GM12878 (cell line): ENCODE measurements around the gene HBP1. TPM values are rescaled to one million over a fixed set of nuclear protein-coding genes. Genes with fewer than 3 reads are reported as not detected.

Experiments
- ATAC-seq: fragments of 200-7000 bp; cut with Tn5 transposase; 3 replicates; pipeline ENCODE4 v1.9.1; 2020; ENCODE audit warnings: mild to moderate bottlenecking, moderate library complexity
- BruUV-seq: library from RNA; stranded (reverse); fragments of 400-500 nt; replicated peaks from 2 replicates; lab custom pipeline; 2021; lab: Mats Ljungman, UMichigan
- CTCF ChIA-PET: fragments of 300-600 bp; sonication (Branson Sonifier 250); formaldehyde crosslinking; extraction: SDS; loops from one replicate; lab custom pipeline; 2021; ENCODE audit warnings: inconsistent platforms; lab: Yijun Ruan, JAX
- POLR2A ChIA-PET: fragments of 350-600 bp; formaldehyde crosslinking; extraction: SDS; loops from one replicate; lab custom pipeline; 2021; ENCODE audit warnings: inconsistent platforms; lab: Charles Lee
- RAD21 ChIA-PET: fragments of 300-600 bp; sonication (Branson Sonifier 250); formaldehyde crosslinking; loops from one replicate; lab custom pipeline; 2023; ENCODE audit warnings: antibody characterized with exemption; ENCODE audit not compliant: unreplicated experiment; lab: Charles Lee
- SMC1A ChIA-PET: fragments of 300-600 bp; sonication (Branson Sonifier 250); formaldehyde crosslinking; loops from one replicate; lab custom pipeline; 2023; ENCODE audit not compliant: unreplicated experiment, uncharacterized antibody; lab: Charles Lee
- DNase-seq: peaks from one replicate; pipeline ENCODE4 v3.0.0-alpha.2; 2011; ENCODE audit warnings: low read depth, low spot score
- FAIRE-seq: peaks from 3 replicates; lab custom pipeline; 2011; peaks lifted over from hg19 to GRCh38; lab: Jason Lieb, UNC
- H2AFZ ChIP-seq: 2 replicates; pipeline ENCODE4 v1.6.0; 2011; ENCODE audit warnings: low read depth, low read length, control low read depth; ENCODE audit not compliant: control insufficient read depth
- H3K27ac ChIP-seq: 2 replicates; pipeline ENCODE4 v1.5.1; 2011; ENCODE audit warnings: control low read depth; ENCODE audit not compliant: control insufficient read depth, insufficient read depth
- H3K27me3 ChIP-seq, 2 experiments: replicated peaks in 1 of 2; 2 replicates each; pipeline versions ENCODE4 v1.6.0 to v1.6.1; 2011; ENCODE audit warnings: low read length in 1 of 2; ENCODE audit not compliant: control insufficient read depth in 2 of 2, insufficient read depth in 2 of 2
- H3K36me3 ChIP-seq, 2 experiments: 2 replicates each; pipeline ENCODE4 v1.5.1; 2011; ENCODE audit warnings: low read length in 1 of 2; ENCODE audit not compliant: control insufficient read depth in 2 of 2, insufficient read depth in 2 of 2
- H3K4me1 ChIP-seq: 2 replicates; pipeline ENCODE4 v1.6.1; 2011; ENCODE audit warnings: mild to moderate bottlenecking, low read length, moderate library complexity, mixed read lengths; ENCODE audit not compliant: control insufficient read depth, insufficient read depth
- H3K4me2 ChIP-seq: 2 replicates; pipeline ENCODE4 v1.6.0; 2011; ENCODE audit warnings: control low read depth; ENCODE audit not compliant: control insufficient read depth, insufficient read depth
- H3K4me3 ChIP-seq: fragments of 200-600 bp; sonication (generic); 2 replicates; pipeline ENCODE4 v1.5.1; 2016
- H3K79me2 ChIP-seq: 2 replicates; pipeline ENCODE4 v1.6.0; 2011; ENCODE audit warnings: low read length; ENCODE audit not compliant: control insufficient read depth, insufficient read depth
- H3K9ac ChIP-seq: 2 replicates; pipeline ENCODE4 v1.8.0; 2011; ENCODE audit warnings: low read length, control low read depth, mixed read lengths; ENCODE audit not compliant: control insufficient read depth, insufficient read depth
- H3K9me3 ChIP-seq: replicated peaks from 3 replicates; pipeline ENCODE4 v1.5.1; 2011; ENCODE audit warnings: mild to moderate bottlenecking, low read length; ENCODE audit not compliant: control insufficient read depth, insufficient read depth
- H4K20me1 ChIP-seq: 2 replicates; pipeline ENCODE4 v1.6.0; 2011; ENCODE audit not compliant: control insufficient read depth, insufficient read depth
- EGR1 ChIP-seq, 2 experiments: IDR thresholded peaks; 1 replicate in 1 of 2; 2 replicates in 1 of 2; pipeline ENCODE4 v1.6.1; 2011 to 2012; ENCODE audit warnings: low read depth in 2 of 2, low read length in 2 of 2, borderline replicate concordance in 1 of 2, mild to moderate bottlenecking in 1 of 2, moderate library complexity in 1 of 2
- HCFC1 ChIP-seq: fragments of 150-350 bp; IDR thresholded peaks from 2 replicates; pipeline ENCODE4 v1.6.1; 2014; ENCODE audit warnings: low read length
- NBN ChIP-seq: fragments of 450-650 bp; IDR thresholded peaks from 2 replicates; pipeline ENCODE4 v1.6.1; 2016
- NFIC ChIP-seq: IDR thresholded peaks from 2 replicates; pipeline ENCODE4 v1.6.1; 2012; ENCODE audit warnings: low read depth, mild to moderate bottlenecking, inconsistent platforms, low read length, moderate library complexity
- NRF1 ChIP-seq: conservative IDR thresholded peaks from 2 replicates; pipeline ENCODE4 v1.6.1; 2011; ENCODE audit warnings: mild to moderate bottlenecking, low read depth, low read length, improper control_type of control experiment
- POLR2A ChIP-seq: IDR thresholded peaks from 2 replicates; pipeline ENCODE4 v1.6.1; 2011; ENCODE audit warnings: low read depth, mild to moderate bottlenecking, low read length
- SIX5 ChIP-seq: IDR thresholded peaks from 2 replicates; pipeline ENCODE4 v1.6.1; 2011; ENCODE audit warnings: mild to moderate bottlenecking, low read depth, low read length, moderate library complexity; ENCODE audit not compliant: severe bottlenecking
- SPI1 ChIP-seq: IDR thresholded peaks from 2 replicates; pipeline ENCODE4 v1.6.1; 2011; ENCODE audit warnings: low read depth, mild to moderate bottlenecking, low read length, moderate library complexity, borderline replicate concordance; ENCODE audit not compliant: insufficient read depth
- TAF1 ChIP-seq: IDR thresholded peaks from 2 replicates; pipeline ENCODE4 v1.6.1; 2011; ENCODE audit warnings: mild to moderate bottlenecking, low read depth, low read length, borderline replicate concordance
- ZBED1 ChIP-seq: IDR thresholded peaks from 2 replicates; pipeline ENCODE4 v1.6.1; 2016; ENCODE audit warnings: borderline replicate concordance
- WGBS: methylation state at CpG from one replicate; pipeline ENCODE4 v1.1.6; 2016; ENCODE audit warnings: low lambda C conversion rate; ENCODE audit not compliant: insufficient replicate concordance, insufficient coverage; ENCODE audit errors: missing lambda C conversion rate; 5-methylcytosine and 5-hydroxymethylcytosine counted together
- in situ Hi-C: fragments of 300-500 bp; cut with MboI; formaldehyde crosslinking; loops from 9 replicates; pipeline ENCODE4 v1.14.3; 2018; ENCODE audit warnings: mixed read lengths
- intact Hi-C: fragments of 100-400 bp; cut with micrococcal nuclease; formaldehyde crosslinking; loops from one replicate; pipeline ENCODE4 v1.14.2; 2022; ENCODE audit not compliant: unreplicated experiment
- polyA plus RNA-seq, 11 experiments: library from polyadenylated mRNA; depleted of rRNA in 4 of 11; unstranded in 6 of 11; stranded (reverse) in 5 of 11; fragments of >200 nt; fragmentation: Nextera tagmentation in 4 of 11; fragmentation: Illumina TruSeq in 1 of 11; extraction: Ambion mirVana in 4 of 11; extraction: Trizol in 1 of 11; gene quantifications; 1 replicate in 1 of 11; 2 replicates in 10 of 11; pipeline versions ENCODE4 v1.2.1 to v1.2.3, GENCODE V29; 2011 to 2016; ENCODE audit warnings: inconsistent platforms in 2 of 11, missing spikeins in 2 of 11, low read depth in 1 of 11
- total RNA-seq, 4 experiments: library from RNA; depleted of rRNA in 3 of 4; stranded (reverse); fragments of >200 nt in 3 of 4; fragmentation: Illumina TruSeq in 1 of 4; extraction: Trizol in 1 of 4; gene quantifications; 2 replicates each; pipeline versions ENCODE4 v1.2.1 to v1.2.3, GENCODE V29; 2013 to 2021
- TF ChIP-seq, protein P1 (sequence below): IDR thresholded peaks from 2 replicates; pipeline ENCODE4 v1.6.1; 2011; ENCODE audit warnings: borderline replicate concordance, low read depth, mild to moderate bottlenecking, moderate library complexity, mixed read lengths, low read length; ENCODE audit not compliant: insufficient read depth; ENCODE audit errors: extremely low read length
- TF ChIP-seq, protein P2 (sequence below): fragments of 450-650 bp; formaldehyde crosslinking; IDR thresholded peaks from 2 replicates; pipeline ENCODE4 v1.5.0; 2022; ENCODE audit warnings: mild to moderate bottlenecking, missing genetic modification characterization
- TF ChIP-seq, protein P3 (sequence below): IDR thresholded peaks from 2 replicates; pipeline ENCODE4 v1.6.1; 2011; ENCODE audit warnings: mild to moderate bottlenecking, low read depth, low read length, moderate library complexity; ENCODE audit not compliant: insufficient replicate concordance
- TF ChIP-seq, protein P4 (sequence below): IDR thresholded peaks from 2 replicates; pipeline ENCODE4 v1.6.1; 2011; ENCODE audit warnings: low read depth, mild to moderate bottlenecking, low read length, moderate library complexity, borderline replicate concordance; ENCODE audit errors: extremely low read depth

Gene HBP1
- total and polyA plus RNA-seq, 10 of the 15 experiments (the other 5 are each of a cell fraction or from before 2014, with no cell fraction given) = 5.8 to 30.9 (median 9.4) TPM

DNA sequence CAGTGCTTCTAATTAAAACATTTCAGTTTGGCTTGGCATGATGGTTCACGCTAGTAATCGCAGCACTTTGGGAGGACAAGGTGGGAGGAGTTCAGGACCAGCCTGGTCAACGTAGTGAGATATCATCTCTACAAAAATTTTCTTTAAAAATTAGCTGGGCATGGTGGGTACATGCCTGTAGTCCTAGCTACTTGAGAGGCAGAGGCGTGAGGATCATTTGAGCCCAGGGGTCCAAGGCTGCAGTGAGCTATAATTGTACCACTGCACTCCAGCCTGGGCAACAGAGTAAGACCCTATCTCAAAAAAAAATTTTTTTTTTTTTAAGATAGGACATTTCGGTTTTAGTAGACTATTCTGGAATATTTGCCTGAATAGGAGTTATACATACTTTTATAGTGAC, 12.4 kb downstream of the HBP1 start (continued):
- TF ChIP-seq, protein P1, sequence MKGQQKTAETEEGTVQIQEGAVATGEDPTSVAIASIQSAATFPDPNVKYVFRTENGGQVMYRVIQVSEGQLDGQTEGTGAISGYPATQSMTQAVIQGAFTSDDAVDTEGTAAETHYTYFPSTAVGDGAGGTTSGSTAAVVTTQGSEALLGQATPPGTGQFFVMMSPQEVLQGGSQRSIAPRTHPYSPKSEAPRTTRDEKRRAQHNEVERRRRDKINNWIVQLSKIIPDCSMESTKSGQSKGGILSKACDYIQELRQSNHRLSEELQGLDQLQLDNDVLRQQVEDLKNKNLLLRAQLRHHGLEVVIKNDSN = no peak
- TF ChIP-seq, protein P2, sequence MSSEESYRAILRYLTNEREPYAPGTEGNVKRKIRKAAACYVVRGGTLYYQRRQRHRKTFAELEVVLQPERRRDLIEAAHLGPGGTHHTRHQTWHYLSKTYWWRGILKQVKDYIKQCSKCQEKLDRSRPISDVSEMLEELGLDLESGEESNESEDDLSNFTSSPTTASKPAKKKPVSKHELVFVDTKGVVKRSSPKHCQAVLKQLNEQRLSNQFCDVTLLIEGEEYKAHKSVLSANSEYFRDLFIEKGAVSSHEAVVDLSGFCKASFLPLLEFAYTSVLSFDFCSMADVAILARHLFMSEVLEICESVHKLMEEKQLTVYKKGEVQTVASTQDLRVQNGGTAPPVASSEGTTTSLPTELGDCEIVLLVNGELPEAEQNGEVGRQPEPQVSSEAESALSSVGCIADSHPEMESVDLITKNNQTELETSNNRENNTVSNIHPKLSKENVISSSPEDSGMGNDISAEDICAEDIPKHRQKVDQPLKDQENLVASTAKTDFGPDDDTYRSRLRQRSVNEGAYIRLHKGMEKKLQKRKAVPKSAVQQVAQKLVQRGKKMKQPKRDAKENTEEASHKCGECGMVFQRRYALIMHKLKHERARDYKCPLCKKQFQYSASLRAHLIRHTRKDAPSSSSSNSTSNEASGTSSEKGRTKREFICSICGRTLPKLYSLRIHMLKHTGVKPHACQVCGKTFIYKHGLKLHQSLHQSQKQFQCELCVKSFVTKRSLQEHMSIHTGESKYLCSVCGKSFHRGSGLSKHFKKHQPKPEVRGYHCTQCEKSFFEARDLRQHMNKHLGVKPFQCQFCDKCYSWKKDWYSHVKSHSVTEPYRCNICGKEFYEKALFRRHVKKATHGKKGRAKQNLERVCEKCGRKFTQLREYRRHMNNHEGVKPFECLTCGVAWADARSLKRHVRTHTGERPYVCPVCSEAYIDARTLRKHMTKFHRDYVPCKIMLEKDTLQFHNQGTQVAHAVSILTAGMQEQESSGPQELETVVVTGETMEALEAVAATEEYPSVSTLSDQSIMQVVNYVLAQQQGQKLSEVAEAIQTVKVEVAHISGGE (CRISPR knock-in tag) = no peak
- TF ChIP-seq SPI1 (no peak), HCFC1 (no peak), ZBED1 (no peak)

DNA sequence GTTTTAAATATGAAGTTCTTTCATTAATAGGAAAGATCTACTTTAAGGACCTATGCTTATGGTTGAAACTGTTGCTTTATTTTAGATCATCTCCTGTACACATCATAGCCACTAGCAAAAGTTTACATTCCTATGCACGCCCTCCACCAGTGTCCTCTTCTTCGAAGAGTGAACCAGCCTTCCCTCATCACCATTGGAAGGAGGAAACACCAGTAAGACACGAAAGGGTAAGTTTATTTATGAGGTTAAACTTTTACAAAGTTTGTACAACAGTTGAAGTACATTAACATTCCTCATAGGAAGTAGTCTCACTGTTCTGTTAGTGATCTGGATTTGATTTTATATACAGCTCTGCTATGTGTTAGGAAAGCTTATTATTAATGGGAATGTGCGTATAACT, 16.9 kb downstream of the HBP1 start:
- no peaks in the 10 kb centered on the region for H4K20me1 ChIP-seq
- no peak overlapping the region for H3K4me3 ChIP-seq
- H3K27me3 ChIP-seq = no peaks in the 10 kb centered on the region
- no TSS peak for BruUV-seq
- H3K4me1 ChIP-seq = no peaks in the 10 kb centered on the region
- no peaks in the 10 kb centered on the region for H3K79me2 ChIP-seq
- no peak overlapping the region for H2AFZ ChIP-seq
- peaks cover 0 to 7% of the 10 kb centered on the region in 2 experiments; a peak in 1 of 4 replicates for H3K36me3 ChIP-seq
- DNase-seq = no peak
- no peak overlapping the region for H3K9ac ChIP-seq
- ChIA-PET RAD21 (no interaction called here), CTCF (no interaction called here), POLR2A (interaction anchor here (0.6 to 1.0 kb wide), 3 partner anchors 12 to 17 kb away, joined by 3 read pairs; partner anchors contain the start of gene HBP1), SMC1A (no interaction called here)
- H3K9me3 ChIP-seq = no peaks in the 10 kb centered on the region
- no peak overlapping the region for H3K4me2 ChIP-seq
- no peak overlapping the region for H3K27ac ChIP-seq
- in situ Hi-C loops = no loop called here
- FAIRE-seq = no peak
- no peak for ATAC-seq
- intact Hi-C loops = no loop called here
- WGBS = 98% methylated on average over 4 of the region's 4 CpGs
- TF ChIP-seq, protein P3, sequence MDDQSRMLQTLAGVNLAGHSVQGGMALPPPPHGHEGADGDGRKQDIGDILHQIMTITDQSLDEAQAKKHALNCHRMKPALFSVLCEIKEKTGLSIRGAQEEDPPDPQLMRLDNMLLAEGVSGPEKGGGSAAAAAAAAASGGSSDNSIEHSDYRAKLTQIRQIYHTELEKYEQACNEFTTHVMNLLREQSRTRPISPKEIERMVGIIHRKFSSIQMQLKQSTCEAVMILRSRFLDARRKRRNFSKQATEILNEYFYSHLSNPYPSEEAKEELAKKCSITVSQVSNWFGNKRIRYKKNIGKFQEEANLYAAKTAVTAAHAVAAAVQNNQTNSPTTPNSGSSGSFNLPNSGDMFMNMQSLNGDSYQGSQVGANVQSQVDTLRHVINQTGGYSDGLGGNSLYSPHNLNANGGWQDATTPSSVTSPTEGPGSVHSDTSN = no peak
- TF ChIP-seq TAF1 (no peak), NFIC (no peak), SIX5 (no peak), NBN (no peak), NRF1 (no peak), POLR2A (no peak), EGR1 (IDR thresholded peaks at IDR 0.05; ENCODE audit: borderline replicate concordance in 1 of 2, low read depth in 2 of 2, low read length in 2 of 2) (no peak)
- TF ChIP-seq, protein P4, sequence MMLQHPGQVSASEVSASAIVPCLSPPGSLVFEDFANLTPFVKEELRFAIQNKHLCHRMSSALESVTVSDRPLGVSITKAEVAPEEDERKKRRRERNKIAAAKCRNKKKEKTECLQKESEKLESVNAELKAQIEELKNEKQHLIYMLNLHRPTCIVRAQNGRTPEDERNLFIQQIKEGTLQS = no peak
- TF ChIP-seq, protein P1 = no peak
